Stomach (tissue), 4 donors: ENCODE measurements around the gene ZMIZ1.

Experiments used
- CTCF ChIP-seq, 7 experiments: fragments of 450-650 bp in 4 of 7; fragments of 200-600 bp in 3 of 7; sonication (generic) in 3 of 7; IDR thresholded peaks; one replicate each; pipeline ENCODE4 v1.5.1; 2016 to 2019; ENCODE audit warnings: antibody characterized with exemption in 7 of 7, control low read depth in 2 of 7, mild to moderate bottlenecking in 1 of 7
- POLR2A ChIP-seq, 4 donors: fragments of 450-650 bp; IDR thresholded peaks; one replicate each; pipeline ENCODE4 v1.6.1; 2016; ENCODE audit warnings: antibody characterized with exemption in 4 of 4, control low read depth in 2 of 4, mild to moderate bottlenecking in 1 of 4, moderate library complexity in 1 of 4

- TF ChIP-seq CTCF (IDR thresholded peaks at IDR 0.05) (no peak), POLR2A (IDR thresholded peaks at IDR 0.05) (no peak)
Observed at GRCh38 chr10:79054203-79055099, 14.3 kb upstream of the ZMIZ1 start.
